ENCODE results near the gene HERC2.

The HERC2 gene

GRCh38 chr15:28112101-28112760 lies 209.7 kb downstream of the HERC2 start:
- H3K79me1 ChIP-seq (ENCODE audit: low read length) = no peaks in the 10 kb centered on the region
- peaks cover 8% of the 10 kb centered on the region for H3K36me3 ChIP-seq (ENCODE audit: control insufficient read depth, insufficient read depth, low read length)
- no peak overlapping the region for H3K4me2 ChIP-seq (ENCODE audit: low read length)
- WGBS (ENCODE audit: extremely low coverage, insufficient coverage, low lambda C conversion rate) = no CpG with 5 or more reads among the region's 20 CpGs
- no peak overlapping the region for H3K18ac ChIP-seq (ENCODE audit: low read length)
- H3K79me2 ChIP-seq (ENCODE audit: control insufficient read depth, insufficient read depth, low read length) = no peaks in the 10 kb centered on the region
- no peak overlapping the region for H2AK5ac ChIP-seq (ENCODE audit: low read length)
- H4K5ac ChIP-seq (ENCODE audit: low read length) = no peak overlapping the region
- no peak overlapping the region for H3K27ac ChIP-seq (ENCODE audit: low read depth, low read length)
- no peak overlapping the region for H2BK5ac ChIP-seq (ENCODE audit: low read length)
- no peaks in the 10 kb centered on the region for H3K4me1 ChIP-seq (ENCODE audit: control insufficient read depth, low read depth, low read length)
- no peak overlapping the region for H3K4me3 ChIP-seq (ENCODE audit: low read length)
- H3K4ac ChIP-seq (ENCODE audit: low read depth, low read length) = no peak overlapping the region
- H2BK120ac ChIP-seq (ENCODE audit: low read depth, low read length) = no peak overlapping the region
- no peak for DNase-seq
- peaks cover 1% of the 10 kb centered on the region for H3K27me3 ChIP-seq (ENCODE audit: insufficient read depth, low read length, poor library complexity)
- H3K9ac ChIP-seq (ENCODE audit: low read length) = no peak overlapping the region
- H2BK15ac ChIP-seq (replicated peaks; ENCODE audit: low read depth) = no peak overlapping the region
- H3K23ac ChIP-seq (ENCODE audit: low read length) = no peak overlapping the region
- H3K56ac ChIP-seq (ENCODE audit: low read length) = no peak overlapping the region
- no peak overlapping the region for H4K8ac ChIP-seq (ENCODE audit: low read depth, low read length)

DNA sequence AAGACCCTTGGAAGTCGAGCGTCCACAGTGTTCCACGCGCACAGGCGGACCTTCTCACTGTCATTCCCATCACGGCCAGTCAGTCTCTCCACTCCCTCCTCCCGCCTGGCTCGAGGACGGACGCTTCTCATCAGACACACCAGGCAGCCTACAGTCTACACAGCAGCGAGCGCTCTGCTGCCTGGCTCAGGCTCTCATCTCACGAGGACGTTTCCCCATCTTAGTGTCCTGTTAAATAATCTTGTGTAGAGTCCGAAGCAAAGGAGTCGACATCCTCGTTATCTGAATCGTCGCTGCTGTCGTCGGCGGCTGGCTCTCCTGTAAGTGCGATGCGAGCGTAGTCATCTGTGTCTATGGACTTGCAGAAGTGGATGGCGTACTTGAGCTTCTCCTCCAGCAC lies 210.4 kb downstream of the HERC2 start:
- Histone ChIP-seq H3K4me1 (ENCODE audit: control insufficient read depth, low read depth, low read length) (no peaks in the 10 kb centered on the region), H3K56ac (ENCODE audit: low read length) (no peak overlapping the region), H2AK5ac (ENCODE audit: low read length) (no peak overlapping the region), H2BK5ac (ENCODE audit: low read length) (no peak overlapping the region), H3K4me3 (ENCODE audit: low read length) (no peak overlapping the region), H3K18ac (ENCODE audit: low read length) (no peak overlapping the region), H3K36me3 (ENCODE audit: control insufficient read depth, insufficient read depth, low read length) (peaks cover 8% of the 10 kb centered on the region), H2BK120ac (ENCODE audit: low read depth, low read length) (no peak overlapping the region), H4K8ac (ENCODE audit: low read depth, low read length) (no peak overlapping the region), H3K27ac (ENCODE audit: low read depth, low read length) (no peak overlapping the region), H3K79me1 (ENCODE audit: low read length) (no peaks in the 10 kb centered on the region), H3K23ac (ENCODE audit: low read length) (no peak overlapping the region), H3K79me2 (ENCODE audit: control insufficient read depth, insufficient read depth, low read length) (no peaks in the 10 kb centered on the region), H2BK15ac (replicated peaks; ENCODE audit: low read depth) (no peak overlapping the region), H3K27me3 (ENCODE audit: insufficient read depth, low read length, poor library complexity) (peaks cover 1% of the 10 kb centered on the region), H4K5ac (ENCODE audit: low read length) (no peak overlapping the region), H3K4me2 (ENCODE audit: low read length) (no peak overlapping the region), H3K4ac (ENCODE audit: low read depth, low read length) (no peak overlapping the region), H3K9ac (ENCODE audit: low read length) (no peak overlapping the region)
- WGBS (ENCODE audit: extremely low coverage, insufficient coverage, low lambda C conversion rate) = no CpG with 5 or more reads among the region's 26 CpGs
- no peak for DNase-seq

DNA sequence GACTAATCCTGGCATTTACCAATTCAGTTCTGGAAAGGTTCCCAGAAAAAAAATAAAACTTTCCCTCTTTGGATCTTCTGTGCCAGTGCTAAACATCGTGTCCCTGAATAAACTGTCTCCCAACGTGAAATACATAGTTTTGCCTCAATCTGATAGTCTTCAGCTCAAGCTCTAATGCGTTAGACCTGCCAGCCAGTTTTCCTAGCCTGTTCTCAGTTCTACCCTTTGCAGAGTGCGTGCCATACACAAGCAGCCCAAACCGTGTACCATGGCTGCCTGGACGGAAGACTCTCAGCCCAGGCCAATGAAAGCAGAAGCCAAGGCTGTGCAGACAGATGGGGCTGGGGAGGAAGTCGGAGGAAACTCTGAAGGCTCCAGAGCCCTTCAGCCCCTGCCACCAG lies 211.5 kb downstream of the HERC2 start:
- Histone ChIP-seq H2BK120ac (ENCODE audit: low read depth, low read length) (no peak overlapping the region), H3K79me1 (ENCODE audit: low read length) (no peaks in the 10 kb centered on the region)

DNA sequence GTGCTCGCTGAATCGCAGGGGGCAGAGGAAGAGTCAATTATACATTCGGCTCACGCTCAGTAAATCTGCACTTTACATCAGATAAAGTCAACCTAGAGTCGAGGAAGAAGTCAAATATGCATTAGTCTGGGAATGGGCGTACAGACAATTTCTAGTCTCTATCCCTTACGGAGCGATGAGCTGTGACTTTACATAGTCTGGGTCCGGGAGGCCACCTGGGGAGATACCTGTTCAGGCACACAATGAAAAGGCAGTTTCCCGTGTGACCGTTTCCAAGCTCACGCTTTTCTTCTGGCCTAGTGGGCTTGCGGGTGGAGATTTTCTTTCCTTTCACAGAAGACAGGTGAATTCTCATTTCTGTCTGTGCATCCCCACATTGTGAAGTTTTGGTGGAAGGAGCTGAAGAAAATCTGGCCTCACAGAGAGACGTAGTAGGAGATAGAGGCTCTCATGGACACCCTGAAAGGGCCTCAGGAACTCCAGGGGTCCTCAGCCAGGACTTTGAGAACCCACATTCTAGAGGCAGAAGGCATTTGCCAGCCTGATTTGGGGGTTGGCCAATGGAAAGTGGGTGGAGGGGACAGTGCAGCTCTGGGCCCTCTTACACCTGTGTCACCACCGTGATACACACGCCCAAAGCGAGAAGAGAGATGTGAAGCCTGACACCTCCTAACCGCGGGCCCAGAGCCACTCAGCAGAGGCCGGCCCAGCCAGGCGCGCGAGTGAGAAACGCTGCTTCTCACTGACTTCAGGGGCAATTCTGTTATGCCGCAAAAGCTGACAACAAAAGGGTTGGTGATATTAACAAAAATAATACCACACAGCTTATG lies 212.1 kb downstream of the HERC2 start:
- H3K4me1 ChIP-seq (ENCODE audit: control insufficient read depth, low read depth, low read length) = no peaks in the 10 kb centered on the region
- H3K23ac ChIP-seq (ENCODE audit: low read length) = no peak overlapping the region
- H3K79me2 ChIP-seq (ENCODE audit: control insufficient read depth, insufficient read depth, low read length) = no peaks in the 10 kb centered on the region
- no peak overlapping the region for H4K8ac ChIP-seq (ENCODE audit: low read depth, low read length)
- WGBS (ENCODE audit: extremely low coverage, insufficient coverage, low lambda C conversion rate) = no CpG with 5 or more reads among the region's 25 CpGs
- H2BK5ac ChIP-seq (ENCODE audit: low read length) = no peak overlapping the region
- H2BK15ac ChIP-seq (replicated peaks; ENCODE audit: low read depth) = no peak overlapping the region
- H3K56ac ChIP-seq (ENCODE audit: low read length) = no peak overlapping the region
- H3K27me3 ChIP-seq (ENCODE audit: insufficient read depth, low read length, poor library complexity) = peaks cover 1% of the 10 kb centered on the region
- no peak overlapping the region for H3K18ac ChIP-seq (ENCODE audit: low read length)
- H3K27ac ChIP-seq (ENCODE audit: low read depth, low read length) = no peak overlapping the region
- no peak overlapping the region for H3K9ac ChIP-seq (ENCODE audit: low read length)
- H2AK5ac ChIP-seq (ENCODE audit: low read length) = no peak overlapping the region
- no peak overlapping the region for H4K5ac ChIP-seq (ENCODE audit: low read length)
- H3K36me3 ChIP-seq (ENCODE audit: control insufficient read depth, insufficient read depth, low read length) = peaks cover 7% of the 10 kb centered on the region
- no peak overlapping the region for H3K4me2 ChIP-seq (ENCODE audit: low read length)
- DNase-seq = no peak
- no peaks in the 10 kb centered on the region for H3K79me1 ChIP-seq (ENCODE audit: low read length)
- no peak overlapping the region for H2BK120ac ChIP-seq (ENCODE audit: low read depth, low read length)
- no peak overlapping the region for H3K4ac ChIP-seq (ENCODE audit: low read depth, low read length)
- no peak overlapping the region for H3K4me3 ChIP-seq (ENCODE audit: low read length)

More for the DNA sequence above, 211.5 kb downstream of the HERC2 start:
- H3K79me2 ChIP-seq (ENCODE audit: control insufficient read depth, insufficient read depth, low read length) = no peaks in the 10 kb centered on the region
- H2BK15ac ChIP-seq (replicated peaks; ENCODE audit: low read depth) = no peak overlapping the region
- no peak overlapping the region for H3K27ac ChIP-seq (ENCODE audit: low read depth, low read length)
- no peak overlapping the region for H4K5ac ChIP-seq (ENCODE audit: low read length)
- H4K8ac ChIP-seq (ENCODE audit: low read depth, low read length) = no peak overlapping the region
- H3K56ac ChIP-seq (ENCODE audit: low read length) = no peak overlapping the region
- no peaks in the 10 kb centered on the region for H3K4me1 ChIP-seq (ENCODE audit: control insufficient read depth, low read depth, low read length)
- H3K18ac ChIP-seq (ENCODE audit: low read length) = no peak overlapping the region
- no peak overlapping the region for H2BK5ac ChIP-seq (ENCODE audit: low read length)
- H3K9ac ChIP-seq (ENCODE audit: low read length) = no peak overlapping the region
- no peak overlapping the region for H3K4me2 ChIP-seq (ENCODE audit: low read length)
- H3K36me3 ChIP-seq (ENCODE audit: control insufficient read depth, insufficient read depth, low read length) = peaks cover 8% of the 10 kb centered on the region
- H3K4ac ChIP-seq (ENCODE audit: low read depth, low read length) = no peak overlapping the region
- H3K27me3 ChIP-seq (ENCODE audit: insufficient read depth, low read length, poor library complexity) = peaks cover 1% of the 10 kb centered on the region
- H3K4me3 ChIP-seq (ENCODE audit: low read length) = no peak overlapping the region
- DNase-seq = no peak
- no CpG with 5 or more reads among the region's 7 CpGs for WGBS (ENCODE audit: extremely low coverage, insufficient coverage, low lambda C conversion rate)
- no peak overlapping the region for H3K23ac ChIP-seq (ENCODE audit: low read length)
- no peak overlapping the region for H2AK5ac ChIP-seq (ENCODE audit: low read length)

DNA sequence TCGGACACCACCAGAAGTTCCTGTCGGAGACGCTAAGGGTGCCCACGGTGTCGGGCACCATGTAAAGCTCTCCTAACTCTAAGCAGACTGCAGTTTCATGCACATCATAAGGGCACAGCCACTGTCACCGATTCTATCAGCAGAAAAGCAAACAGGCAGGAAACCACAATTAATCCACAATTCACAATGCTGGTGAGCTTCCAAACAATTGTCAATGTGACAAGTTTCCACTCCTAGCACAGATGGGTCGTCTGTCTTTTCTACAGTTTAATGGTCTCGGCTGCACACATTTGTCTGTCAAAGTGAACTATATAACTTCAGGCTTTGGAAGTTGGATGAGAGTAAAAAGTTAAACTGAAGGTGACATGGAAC lies 214.1 kb downstream of the HERC2 start:
- Histone ChIP-seq H2BK15ac (replicated peaks; ENCODE audit: low read depth) (no peak overlapping the region), H3K23ac (ENCODE audit: low read length) (no peak overlapping the region), H3K79me1 (ENCODE audit: low read length) (no peaks in the 10 kb centered on the region), H3K56ac (ENCODE audit: low read length) (peak overlapping the region; percentile 54), H3K79me2 (ENCODE audit: control insufficient read depth, insufficient read depth, low read length) (no peaks in the 10 kb centered on the region), H3K27me3 (ENCODE audit: insufficient read depth, low read length, poor library complexity) (peaks cover 1% of the 10 kb centered on the region), H3K4me1 (ENCODE audit: control insufficient read depth, low read depth, low read length) (no peaks in the 10 kb centered on the region), H3K27ac (ENCODE audit: low read depth, low read length) (no peak overlapping the region), H4K8ac (ENCODE audit: low read depth, low read length) (no peak overlapping the region), H2AK5ac (ENCODE audit: low read length) (no peak overlapping the region), H3K4ac (ENCODE audit: low read depth, low read length) (no peak overlapping the region), H4K5ac (ENCODE audit: low read length) (no peak overlapping the region), H2BK120ac (ENCODE audit: low read depth, low read length) (no peak overlapping the region), H3K18ac (ENCODE audit: low read length) (no peak overlapping the region), H2BK5ac (ENCODE audit: low read length) (no peak overlapping the region), H3K9ac (ENCODE audit: low read length) (no peak overlapping the region), H3K4me3 (ENCODE audit: low read length) (no peak overlapping the region), H3K36me3 (ENCODE audit: control insufficient read depth, insufficient read depth, low read length) (peaks cover 4% of the 10 kb centered on the region), H3K4me2 (ENCODE audit: low read length) (no peak overlapping the region)
- no CpG with 5 or more reads among the region's 8 CpGs for WGBS (ENCODE audit: extremely low coverage, insufficient coverage, low lambda C conversion rate)
- DNase-seq = no peak
